AG09309 (cell line): ENCODE measurements around the gene FAM83F.

Source experiments
- DNase-seq: peaks from one replicate; pipeline ENCODE4 v3.0.0-alpha.2; 2010; ENCODE audit warnings: low read depth
- H3K4me3 ChIP-seq: 2 replicates; pipeline ENCODE4 v1.5.1; 2011; ENCODE audit warnings: mild to moderate bottlenecking, low read depth, low read length, moderate library complexity; ENCODE audit not compliant: control insufficient read depth
- CTCF ChIP-seq: IDR thresholded peaks from 2 replicates; pipeline ENCODE4 v1.5.1; 2011; ENCODE audit warnings: mild to moderate bottlenecking, low read depth, low read length, inconsistent platforms; ENCODE audit not compliant: insufficient read depth, control insufficient read depth; ENCODE audit errors: missing control alignments

FAM83F gene

GRCh38 chr22:40057652-40058051 lies 62.9 kb downstream of the FAM83F start:
- DNase-seq: no peak
- TF ChIP-seq CTCF: no peak

GRCh38 chr22:40058265-40058664 lies 63.5 kb downstream of the FAM83F start:
- no peak for DNase-seq
- no peak for TF ChIP-seq CTCF
- H3K4me3 ChIP-seq: no peak overlapping the region

More at GRCh38 chr22:40057652-40058051, 62.9 kb downstream of the FAM83F start:
- no peak overlapping the region for H3K4me3 ChIP-seq

- no peak for DNase-seq
- no peak for TF ChIP-seq CTCF
- H3K4me3 ChIP-seq: no peak overlapping the region
These were observed 71.2 kb downstream of the FAM83F start for GRCh38 chr22:40065981-40066380.

- no peak for DNase-seq
- no peak for TF ChIP-seq CTCF
- H3K4me3 ChIP-seq: no peak overlapping the region
These were observed 72.9 kb downstream of the FAM83F start for GRCh38 chr22:40067639-40068038.

- no peak for TF ChIP-seq CTCF
- no peak overlapping the region for H3K4me3 ChIP-seq
- DNase-seq: peak; percentile 24
These were observed 75.9 kb downstream of the FAM83F start for GRCh38 chr22:40070701-40071100.

GRCh38 chr22:40071720-40072119 lies 77.0 kb downstream of the FAM83F start:
- DNase-seq: no peak
- no peak for TF ChIP-seq CTCF
- no peak overlapping the region for H3K4me3 ChIP-seq

GRCh38 chr22:40076702-40077645 lies 82.2 kb downstream of the FAM83F start:
- TF ChIP-seq CTCF: no peak
- DNase-seq: no peak
- no peak overlapping the region for H3K4me3 ChIP-seq
